A673 (cell line): ENCODE data around the gene B3GALNT1.

Experiments
- EZH2 ChIP-seq: fragments of 200-600 bp; sonication (generic); IDR thresholded peaks from 2 replicates; pipeline ENCODE4 v1.6.1; 2017; ENCODE audit warnings: borderline replicate concordance, low read depth, mild to moderate bottlenecking, mixed read lengths, antibody characterized with exemption, low read length; ENCODE audit not compliant: poor library complexity, severe bottlenecking
- TF ChIP-seq, protein P1 (sequence below): fragments of 300-800, 200-600 bp; sonication (generic); conservative IDR thresholded peaks from 2 replicates; pipeline ENCODE4 v1.5.1; 2017; ENCODE audit warnings: low read depth, mild to moderate bottlenecking, antibody characterized with exemption, low read length, moderate library complexity, mixed read lengths

- TF ChIP-seq, protein P1, sequence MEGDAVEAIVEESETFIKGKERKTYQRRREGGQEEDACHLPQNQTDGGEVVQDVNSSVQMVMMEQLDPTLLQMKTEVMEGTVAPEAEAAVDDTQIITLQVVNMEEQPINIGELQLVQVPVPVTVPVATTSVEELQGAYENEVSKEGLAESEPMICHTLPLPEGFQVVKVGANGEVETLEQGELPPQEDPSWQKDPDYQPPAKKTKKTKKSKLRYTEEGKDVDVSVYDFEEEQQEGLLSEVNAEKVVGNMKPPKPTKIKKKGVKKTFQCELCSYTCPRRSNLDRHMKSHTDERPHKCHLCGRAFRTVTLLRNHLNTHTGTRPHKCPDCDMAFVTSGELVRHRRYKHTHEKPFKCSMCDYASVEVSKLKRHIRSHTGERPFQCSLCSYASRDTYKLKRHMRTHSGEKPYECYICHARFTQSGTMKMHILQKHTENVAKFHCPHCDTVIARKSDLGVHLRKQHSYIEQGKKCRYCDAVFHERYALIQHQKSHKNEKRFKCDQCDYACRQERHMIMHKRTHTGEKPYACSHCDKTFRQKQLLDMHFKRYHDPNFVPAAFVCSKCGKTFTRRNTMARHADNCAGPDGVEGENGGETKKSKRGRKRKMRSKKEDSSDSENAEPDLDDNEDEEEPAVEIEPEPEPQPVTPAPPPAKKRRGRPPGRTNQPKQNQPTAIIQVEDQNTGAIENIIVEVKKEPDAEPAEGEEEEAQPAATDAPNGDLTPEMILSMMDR = no peak
- no peak for TF ChIP-seq EZH2
These were observed 11.3 kb downstream of the B3GALNT1 start for GRCh38 chr3:161093895-161094294.
